Tibial nerve (tissue), 4 donors: ENCODE results near the gene FEM1A. TPM values are rescaled to one million over a fixed set of nuclear protein-coding genes. Genes with fewer than 3 reads are reported as not detected.
A peak's percentile ranks its signal among the peaks of the same experiment; 100 is the strongest.
"Not testable (repeated sequence)": the region's sequence is repeated elsewhere in the genome, so short reads cannot be mapped to it uniquely, and the experiment has no call there.

Experiments
- DNase-seq, 2 donors: peaks; one replicate each; pipeline ENCODE4 v3.0.0-alpha.2; 2019; ENCODE audit warnings: low spot score in 2 of 2
- H3K27ac ChIP-seq, 4 donors: fragments of 200-600 bp; sonication (generic) in 3 of 4; one replicate each; pipeline ENCODE4 v1.5.1; 2017 to 2019; ENCODE audit warnings: mild to moderate bottlenecking in 1 of 4
- H3K27me3 ChIP-seq, 2 donors: fragments of 200-600 bp; sonication (generic) in 1 of 2; one replicate each; pipeline versions ENCODE4 v1.5.1 to v1.6.0; 2017 to 2019
- H3K36me3 ChIP-seq, 3 donors: fragments of 200-600 bp; sonication (generic); one replicate each; pipeline ENCODE4 v1.5.1; 2018 to 2019
- H3K4me1 ChIP-seq, 4 donors: fragments of 200-600 bp; sonication (generic) in 3 of 4; one replicate each; pipeline ENCODE4 v1.5.1; 2017 to 2019
- H3K4me3 ChIP-seq, 4 donors: fragments of 200-600 bp; sonication (generic) in 3 of 4; one replicate each; pipeline ENCODE4 v1.5.1; 2017 to 2019; ENCODE audit warnings: mild to moderate bottlenecking in 1 of 4, moderate library complexity in 1 of 4
- H3K9me3 ChIP-seq, 4 donors: fragments of 200-600 bp; sonication (generic) in 3 of 4; one replicate each; pipeline ENCODE4 v1.5.1; 2017 to 2019
- EP300 ChIP-seq, 2 donors: sonication (generic); formaldehyde crosslinking; IDR thresholded peaks; one replicate each; pipeline ENCODE4 v1.6.1; 2017; ENCODE audit warnings: antibody characterized with exemption in 2 of 2, mild to moderate bottlenecking in 1 of 2
- POLR2A ChIP-seq, 2 donors: fragments of 450-650 bp; IDR thresholded peaks; one replicate each; pipeline ENCODE4 v1.6.1; 2017; ENCODE audit warnings: antibody characterized with exemption in 2 of 2, mild to moderate bottlenecking in 2 of 2, moderate library complexity in 2 of 2
- WGBS, 2 donors: methylation state at CpG; one replicate each; pipeline ENCODE4 v1.1.5; 2018; 5-methylcytosine and 5-hydroxymethylcytosine counted together
- total RNA-seq, 4 donors: library from RNA; depleted of rRNA; stranded (reverse); fragments of >200 nt; gene quantifications; one replicate each; pipeline ENCODE4 v1.1.0, GENCODE V29; 2016
- TF ChIP-seq, protein P1 (sequence below), 5 experiments: fragments of 200-600 bp in 3 of 5; fragments of 450-650 bp in 2 of 5; sonication (generic) in 3 of 5; IDR thresholded peaks; one replicate each; pipeline ENCODE4 v1.5.1; 2016 to 2019; ENCODE audit warnings: antibody characterized with exemption in 5 of 5, mild to moderate bottlenecking in 3 of 5, moderate library complexity in 2 of 5

FEM1A gene, protein sequence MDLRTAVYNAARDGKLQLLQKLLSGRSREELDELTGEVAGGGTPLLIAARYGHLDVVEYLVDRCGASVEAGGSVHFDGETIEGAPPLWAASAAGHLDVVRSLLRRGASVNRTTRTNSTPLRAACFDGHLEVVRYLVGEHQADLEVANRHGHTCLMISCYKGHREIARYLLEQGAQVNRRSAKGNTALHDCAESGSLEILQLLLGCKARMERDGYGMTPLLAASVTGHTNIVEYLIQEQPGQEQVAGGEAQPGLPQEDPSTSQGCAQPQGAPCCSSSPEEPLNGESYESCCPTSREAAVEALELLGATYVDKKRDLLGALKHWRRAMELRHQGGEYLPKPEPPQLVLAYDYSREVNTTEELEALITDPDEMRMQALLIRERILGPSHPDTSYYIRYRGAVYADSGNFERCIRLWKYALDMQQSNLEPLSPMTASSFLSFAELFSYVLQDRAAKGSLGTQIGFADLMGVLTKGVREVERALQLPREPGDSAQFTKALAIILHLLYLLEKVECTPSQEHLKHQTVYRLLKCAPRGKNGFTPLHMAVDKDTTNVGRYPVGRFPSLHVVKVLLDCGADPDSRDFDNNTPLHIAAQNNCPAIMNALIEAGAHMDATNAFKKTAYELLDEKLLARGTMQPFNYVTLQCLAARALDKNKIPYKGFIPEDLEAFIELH
- total RNA-seq = 10 to 100 TPM; 12.3 to 17.1 (median 15.2) TPM

DNA sequence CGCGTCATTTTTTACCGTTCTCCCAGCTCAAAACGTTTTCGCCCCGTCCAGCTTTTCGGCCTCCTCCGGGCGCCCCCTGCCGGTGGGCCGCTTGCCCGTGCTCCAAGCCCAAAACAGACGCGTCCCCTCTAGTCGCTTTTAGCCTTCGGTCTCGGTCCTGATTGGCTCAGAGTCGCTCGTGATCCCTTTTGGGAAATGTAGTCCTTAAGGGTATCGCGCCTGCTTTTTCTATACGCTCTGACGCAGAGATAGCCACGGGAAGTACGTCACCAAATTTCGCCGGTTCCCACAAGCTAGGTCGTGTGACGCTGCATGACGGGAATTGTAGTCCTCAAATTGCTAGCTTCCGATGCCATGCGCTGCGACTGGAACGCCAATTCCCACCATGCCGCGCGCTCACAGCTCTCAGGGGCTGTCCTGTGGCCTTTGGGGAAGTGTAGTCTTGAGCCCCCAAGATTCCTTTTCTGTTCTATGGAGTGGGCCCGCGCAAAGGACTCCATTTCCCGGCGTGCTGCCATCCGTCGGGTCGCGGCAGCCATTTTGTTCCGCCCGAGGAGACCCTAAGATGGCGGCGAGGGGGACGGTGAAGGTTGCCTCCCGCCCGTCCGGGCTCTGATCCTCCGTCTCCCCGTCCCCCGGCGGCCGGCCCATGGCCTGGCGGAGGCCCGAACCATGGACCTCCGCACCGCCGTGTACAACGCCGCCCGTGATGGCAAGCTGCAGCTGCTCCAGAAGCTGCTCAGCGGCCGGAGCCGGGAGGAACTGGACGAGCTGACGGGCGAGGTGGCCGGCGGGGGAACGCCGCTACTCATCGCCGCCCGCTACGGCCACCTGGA lies at the start of gene FEM1A:
Gene FEM1A, plus strand, starts transcription at position 552 of the 836 bp plus-strand sequence. Its CDS starts 121 bp downstream, at position 673.
- peak within 1 kb of the TSS; percentile 66 to 93 (median 92) for H3K4me3 ChIP-seq
- peaks cover 0 to 41% (median 4%) of the 10 kb centered on the region in 3 donors for H3K36me3 ChIP-seq
- DNase-seq = peak; percentile 98 to 99
- TF ChIP-seq, protein P1, sequence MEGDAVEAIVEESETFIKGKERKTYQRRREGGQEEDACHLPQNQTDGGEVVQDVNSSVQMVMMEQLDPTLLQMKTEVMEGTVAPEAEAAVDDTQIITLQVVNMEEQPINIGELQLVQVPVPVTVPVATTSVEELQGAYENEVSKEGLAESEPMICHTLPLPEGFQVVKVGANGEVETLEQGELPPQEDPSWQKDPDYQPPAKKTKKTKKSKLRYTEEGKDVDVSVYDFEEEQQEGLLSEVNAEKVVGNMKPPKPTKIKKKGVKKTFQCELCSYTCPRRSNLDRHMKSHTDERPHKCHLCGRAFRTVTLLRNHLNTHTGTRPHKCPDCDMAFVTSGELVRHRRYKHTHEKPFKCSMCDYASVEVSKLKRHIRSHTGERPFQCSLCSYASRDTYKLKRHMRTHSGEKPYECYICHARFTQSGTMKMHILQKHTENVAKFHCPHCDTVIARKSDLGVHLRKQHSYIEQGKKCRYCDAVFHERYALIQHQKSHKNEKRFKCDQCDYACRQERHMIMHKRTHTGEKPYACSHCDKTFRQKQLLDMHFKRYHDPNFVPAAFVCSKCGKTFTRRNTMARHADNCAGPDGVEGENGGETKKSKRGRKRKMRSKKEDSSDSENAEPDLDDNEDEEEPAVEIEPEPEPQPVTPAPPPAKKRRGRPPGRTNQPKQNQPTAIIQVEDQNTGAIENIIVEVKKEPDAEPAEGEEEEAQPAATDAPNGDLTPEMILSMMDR (IDR thresholded peaks at IDR 0.05) = peak; percentile 96 to 100 (median 98)
- TF ChIP-seq POLR2A (IDR thresholded peaks at IDR 0.05) (peak; percentile 38 to 66), EP300 (IDR thresholded peaks at IDR 0.05) (peak; percentile 89 to 92)
- 1% methylated on average over 32 to 51 of the region's 80 CpGs for WGBS, 2 donors
- peaks cover 0 to 41% (median 12%) of the 10 kb centered on the region in 4 donors for H3K4me1 ChIP-seq
- H3K27me3 ChIP-seq = no peaks in the 10 kb centered on the region
- H3K9me3 ChIP-seq = no peaks in the 10 kb centered on the region
- peak within 1 kb of the TSS; percentile 61 to 95 (median 88) for H3K27ac ChIP-seq

DNA sequence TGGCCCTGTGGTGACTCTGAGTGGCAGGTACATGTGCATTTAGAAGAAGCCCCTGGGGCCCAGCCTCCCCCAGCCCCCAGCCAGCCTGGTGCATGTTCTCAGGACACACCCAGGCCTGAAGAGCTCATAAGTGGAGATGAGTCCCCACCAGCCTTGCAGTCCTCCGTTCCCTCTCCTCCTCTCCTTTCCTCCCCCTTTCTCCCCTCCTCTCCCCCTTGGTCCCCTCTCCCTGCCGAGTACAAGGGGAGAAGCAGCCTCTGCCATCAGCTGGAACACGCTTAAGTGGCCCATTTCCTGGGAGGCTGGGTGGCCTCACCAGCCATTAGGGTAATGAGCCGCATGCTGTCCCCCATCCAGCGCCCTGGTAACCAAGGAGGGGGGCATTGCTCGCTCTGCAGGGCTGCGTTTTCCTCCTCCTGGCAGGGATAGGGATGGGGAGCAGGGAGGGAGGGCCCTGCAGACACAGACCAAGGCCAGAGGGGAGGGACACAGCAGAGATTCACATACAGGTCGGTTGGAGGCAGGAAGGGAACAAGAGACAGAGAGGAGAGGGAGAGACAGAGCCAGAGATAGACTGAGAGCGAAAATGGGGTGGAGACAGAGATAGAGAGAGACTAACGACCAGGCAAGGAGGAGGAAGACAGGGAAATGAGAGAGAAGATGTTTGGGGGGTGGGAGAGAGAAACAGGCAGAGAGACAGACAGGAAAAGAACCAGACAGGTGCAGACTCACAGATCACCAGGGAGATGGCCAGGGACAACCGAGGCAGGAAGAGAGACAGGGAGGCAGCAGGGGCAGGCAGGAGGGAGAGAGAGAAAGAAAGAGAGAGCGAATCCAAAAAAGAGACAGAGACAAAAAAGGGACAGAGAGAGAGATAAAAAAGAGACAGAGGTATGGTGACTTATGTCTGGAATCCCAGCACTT lies 48.5 kb upstream of the FEM1A start:
- DNase-seq = no peak
- TF ChIP-seq EP300 (IDR thresholded peaks at IDR 0.05) = no peak
- TF ChIP-seq, protein P1 (IDR thresholded peaks at IDR 0.05) = no peak
- Histone ChIP-seq H3K4me3 (no peak overlapping the region), H3K9me3 (no peaks in the 10 kb centered on the region), H3K27me3 (peaks cover 0 to 9% of the 10 kb centered on the region in 2 donors), H3K4me1 (peaks cover 0 to 17% (median 11%) of the 10 kb centered on the region in 4 donors), H3K36me3 (no peaks in the 10 kb centered on the region), H3K27ac (peak overlapping the region in 2 of 4 donors; percentile 61 to 77)
- 28 to 35% methylated on average over 12 of the region's 12 CpGs for WGBS, 2 donors

DNA sequence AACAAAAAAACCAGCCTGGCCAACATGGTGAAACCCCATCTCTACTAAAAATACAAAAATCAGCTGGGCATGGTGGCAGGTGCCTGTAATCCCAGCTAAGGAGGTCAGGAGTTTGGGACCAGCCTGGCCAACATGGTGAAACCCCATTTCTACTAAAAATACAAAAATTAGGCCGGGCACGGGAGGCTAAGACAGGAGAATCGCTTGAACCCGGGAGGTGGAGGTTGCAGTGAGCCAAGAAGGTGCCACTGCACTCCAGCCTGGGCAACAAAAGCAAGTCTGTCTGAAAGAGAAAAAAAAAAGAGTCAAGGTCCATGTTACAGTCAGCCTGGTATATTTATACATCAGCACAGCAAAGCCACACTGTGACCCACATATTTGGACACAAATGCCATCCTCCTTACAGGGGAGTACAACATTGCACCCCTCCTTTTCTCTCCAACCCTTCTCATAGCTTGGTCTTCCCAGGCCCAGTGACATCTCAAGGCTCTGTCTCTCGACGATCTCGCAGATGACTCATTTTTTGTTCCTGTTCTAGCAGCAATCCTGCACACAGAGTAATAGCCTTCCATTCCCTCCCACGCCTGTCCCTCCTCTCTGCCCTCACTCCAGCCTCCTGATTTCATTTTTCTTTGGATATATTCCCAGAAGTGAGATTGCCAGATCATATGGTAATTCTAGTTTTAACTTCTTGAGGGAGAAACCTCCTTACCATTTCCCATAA lies 46.9 kb upstream of the FEM1A start:
- Histone ChIP-seq H3K4me1 (peaks cover 0 to 17% (median 11%) of the 10 kb centered on the region in 4 donors), H3K27me3 (peaks cover 0 to 7% of the 10 kb centered on the region in 2 donors), H3K36me3 (no peaks in the 10 kb centered on the region), H3K9me3 (peaks cover 0 to 3% (median 0%) of the 10 kb centered on the region in 4 donors), H3K4me3 (no peak overlapping the region), H3K27ac (peak overlapping the region; percentile 20 to 84 (median 68))
- DNase-seq = peak in 1 of 2 donors; percentile 22
- 23 to 25% methylated on average over 8 of the region's 8 CpGs for WGBS, 2 donors
- TF ChIP-seq, protein P1 (IDR thresholded peaks at IDR 0.05) = no peak
- peak in 1 of 2 donors; percentile 56 for TF ChIP-seq EP300 (IDR thresholded peaks at IDR 0.05)
- no peak for TF ChIP-seq POLR2A (IDR thresholded peaks at IDR 0.05)

DNA sequence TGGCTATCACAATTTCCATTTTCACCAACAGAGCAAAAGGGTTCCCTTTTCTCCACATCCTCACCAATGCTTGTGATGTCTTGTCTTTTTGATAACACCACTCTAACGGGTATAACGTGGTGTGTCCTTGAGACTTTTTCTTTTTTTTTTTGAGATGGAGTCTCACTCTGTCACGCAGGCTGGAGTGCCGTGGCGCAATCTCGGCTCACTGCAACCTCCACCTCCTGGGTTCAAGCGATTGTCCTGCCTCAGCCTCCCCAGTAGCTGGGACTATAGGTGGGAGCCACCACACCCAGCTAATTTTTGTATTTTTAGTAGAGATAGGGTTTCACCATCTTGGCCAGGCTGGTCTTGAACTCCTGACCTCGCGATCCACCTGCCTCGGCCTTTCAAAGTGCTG lies 46.4 kb upstream of the FEM1A start:
- not testable (repeated sequence) for H3K36me3 ChIP-seq, H3K27me3 ChIP-seq, DNase-seq, H3K9me3 ChIP-seq, H3K4me3 ChIP-seq
- peaks cover 0 to 17% (median 11%) of the 10 kb centered on the region in 4 donors for H3K4me1 ChIP-seq
- 71% methylated on average over 10 of the region's 10 CpGs for WGBS, 2 donors
- peak overlapping the region in 3 of 4 donors; percentile 20 to 84 (median 70) for H3K27ac ChIP-seq
